HG03571 (cell line): ENCODE results near the gene GAK.

Experiments used
- ATAC-seq: cut with Tn5 transposase; IDR thresholded peaks from one replicate; pipeline ENCODE4 v1.9.1; 2021; ENCODE audit not compliant: unreplicated experiment

GAK gene

DNA sequence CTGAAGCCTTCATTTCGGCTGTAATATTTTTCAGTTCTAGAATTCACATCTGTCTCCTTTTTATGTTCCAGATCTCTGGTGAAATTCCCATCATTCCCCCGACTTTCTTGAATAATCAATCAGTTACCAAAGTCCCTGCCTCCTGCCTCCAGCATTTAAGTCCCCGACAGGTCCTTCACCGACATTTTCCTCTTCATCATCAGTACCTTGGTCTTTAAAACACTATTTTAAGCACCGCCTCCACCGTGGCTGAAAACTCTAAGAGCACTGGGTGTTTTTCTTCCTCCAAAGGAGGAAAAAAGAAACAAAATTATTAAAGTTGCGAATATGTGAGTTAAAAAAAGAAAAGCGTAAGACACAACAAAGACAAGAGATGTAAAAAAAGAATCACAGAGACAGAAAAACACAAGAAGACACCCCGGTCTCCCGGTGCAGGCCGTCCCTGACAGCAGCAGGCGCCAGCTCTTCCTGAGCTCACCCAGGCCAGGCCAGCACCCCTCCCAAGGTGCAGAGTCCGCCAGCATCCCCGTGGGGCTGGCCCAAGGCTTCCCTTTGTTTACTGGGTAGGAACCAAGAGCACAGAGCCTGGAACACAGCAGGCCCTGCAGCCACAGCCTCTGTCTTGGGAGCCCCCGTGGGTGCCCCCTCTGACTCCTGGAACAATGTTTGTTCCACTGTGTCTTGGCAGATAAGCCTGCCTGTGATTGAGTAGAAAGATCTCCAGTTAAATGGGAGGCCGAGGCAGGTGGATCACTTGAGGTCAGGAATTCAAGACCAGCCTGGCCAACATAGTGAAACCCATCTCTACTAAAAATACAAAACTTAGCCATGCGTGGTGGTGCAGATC, 56.9 kb downstream of the GAK start:
- no peak for ATAC-seq

- no peak for ATAC-seq
Measured at GRCh38 chr4:874056-874455, 58.1 kb downstream of the GAK start.

- ATAC-seq, result no peak
Measured at GRCh38 chr4:872241-872981, 59.7 kb downstream of the GAK start.

- ATAC-seq, result no peak
Measured at GRCh38 chr4:871484-871883, 60.6 kb downstream of the GAK start.

GRCh38 chr4:870951-871350, 61.2 kb downstream of the GAK start:
- no peak for ATAC-seq

DNA sequence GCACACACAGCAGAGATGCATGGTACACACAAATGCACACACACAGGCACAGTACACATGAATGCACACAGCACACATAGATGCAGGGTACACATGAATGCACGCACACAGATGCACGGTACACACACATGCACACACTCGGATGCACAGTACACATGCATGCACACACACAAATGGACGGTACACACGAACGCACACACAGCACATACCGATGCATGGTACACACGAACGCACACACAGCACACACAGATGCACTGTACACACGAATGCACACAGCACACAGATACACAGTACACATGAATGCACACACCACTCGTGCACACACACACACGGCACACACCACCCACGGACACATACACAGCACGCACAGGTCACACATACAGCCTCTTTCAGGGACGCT, 62.3 kb downstream of the GAK start:
- no peak for ATAC-seq

- ATAC-seq, result no peak
Measured at GRCh38 chr4:868421-868820, 63.7 kb downstream of the GAK start.

- no peak for ATAC-seq
Measured at GRCh38 chr4:867526-868250, 64.4 kb downstream of the GAK start.

DNA sequence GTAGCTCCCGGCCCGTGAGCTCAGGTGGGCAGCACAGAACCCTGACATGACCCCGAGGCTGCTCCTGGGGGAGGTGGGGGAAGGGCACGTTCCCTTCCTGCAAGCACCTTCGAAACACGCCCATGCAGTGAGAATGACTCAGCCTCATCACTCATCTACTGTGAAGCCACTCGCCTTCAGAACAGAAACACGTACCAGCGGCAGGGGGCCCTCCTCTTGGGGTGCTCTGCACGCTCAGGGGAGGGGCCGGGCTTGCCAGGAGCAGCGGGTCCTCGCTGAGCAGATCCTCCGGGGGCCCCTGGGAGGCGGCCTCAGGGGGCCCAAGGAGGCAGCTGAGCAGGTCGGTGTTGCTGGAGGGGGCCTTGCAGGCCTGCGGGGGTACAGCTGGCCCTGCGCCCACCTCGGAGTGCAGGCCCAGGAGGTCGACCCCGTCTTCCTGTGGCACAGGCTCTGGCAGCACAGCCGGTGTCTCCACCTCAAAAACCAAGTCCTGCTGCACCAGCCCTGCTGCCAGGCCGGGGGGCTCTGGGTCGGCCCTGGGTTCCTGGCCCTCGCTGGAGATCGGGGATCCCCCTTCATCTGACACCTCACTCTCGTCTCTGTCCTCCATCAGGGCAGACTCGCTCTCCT, 65.2 kb downstream of the GAK start:
- ATAC-seq, result no peak

DNA sequence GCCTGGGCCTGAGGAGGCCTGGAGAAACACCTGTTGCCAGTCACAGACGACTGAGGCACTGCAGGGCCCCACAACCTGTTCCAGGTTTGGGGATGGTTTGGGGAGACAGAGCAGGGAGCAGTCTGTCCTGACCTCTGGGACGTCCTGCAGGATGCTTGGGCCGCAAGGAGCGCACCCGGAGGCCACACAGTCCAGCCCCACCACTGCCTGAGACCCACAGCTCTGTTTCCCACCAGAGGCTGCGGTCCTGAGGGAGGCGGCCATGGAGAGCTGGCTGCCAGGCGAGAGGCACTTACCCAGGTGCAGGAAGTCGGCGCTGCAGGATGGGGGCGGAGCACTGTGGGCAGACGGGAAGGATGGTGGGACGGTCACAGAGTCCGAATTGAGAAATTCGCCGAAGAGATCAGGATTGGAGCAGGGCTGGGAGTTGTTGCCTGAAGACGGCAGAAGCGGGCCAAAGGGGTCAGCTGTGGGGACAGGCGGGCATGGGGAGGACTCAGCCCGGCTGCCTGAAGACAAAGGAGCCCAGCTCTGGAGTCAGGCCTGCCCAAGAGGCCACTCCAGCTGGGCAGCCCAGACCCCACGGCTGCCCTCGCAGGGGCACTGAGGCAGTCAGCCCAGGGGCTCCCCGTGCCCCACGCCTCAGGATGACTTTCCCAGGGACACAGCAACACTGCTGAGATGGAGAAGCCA, 65.9 kb downstream of the GAK start:
- no peak for ATAC-seq

DNA sequence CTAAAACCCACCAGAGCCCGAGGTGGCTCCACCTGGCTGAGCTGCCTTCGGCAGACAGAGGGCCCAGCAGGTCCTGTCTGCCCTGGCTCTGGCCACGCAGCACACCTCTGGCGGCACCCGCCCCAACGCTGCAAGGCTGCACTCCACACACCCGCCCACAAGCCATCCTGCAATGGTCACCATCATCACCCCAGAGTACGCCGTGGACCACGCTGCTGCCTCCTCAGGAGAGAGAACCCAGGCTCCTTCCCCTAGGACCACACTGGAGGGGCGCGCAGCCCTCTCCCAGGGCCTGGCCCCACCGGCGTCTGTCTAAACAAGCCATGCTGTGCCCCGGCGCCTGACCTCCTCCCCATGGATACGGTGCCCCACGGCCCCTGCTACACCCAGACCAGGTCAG, 66.5 kb downstream of the GAK start:
- ATAC-seq, result no peak

- no peak for ATAC-seq
Measured at GRCh38 chr4:865121-865465, 67.0 kb downstream of the GAK start.

GRCh38 chr4:864456-865120, 67.5 kb downstream of the GAK start:
- no peak for ATAC-seq

DNA sequence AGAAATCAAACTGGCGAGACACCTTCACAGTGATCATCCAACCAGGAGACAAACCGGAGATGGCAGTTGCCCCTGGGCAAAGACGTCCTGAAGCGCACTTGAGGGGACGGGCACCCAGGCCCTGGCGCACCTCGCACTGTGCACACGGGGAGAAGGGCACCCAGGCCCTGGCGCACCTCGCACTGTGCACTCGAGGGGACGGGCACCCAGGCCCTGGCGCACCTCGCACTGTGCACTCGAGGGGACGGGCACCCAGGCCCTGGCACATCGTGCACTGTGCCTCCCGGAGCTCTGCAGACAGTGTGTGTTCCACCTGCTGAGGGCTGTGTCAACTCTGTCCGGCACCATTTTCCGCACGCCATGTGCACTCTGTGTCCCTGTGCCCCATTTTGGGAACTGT, 71.6 kb downstream of the GAK start:
- ATAC-seq, result no peak

GRCh38 chr4:859496-859895, 72.6 kb downstream of the GAK start:
- no peak for ATAC-seq

DNA sequence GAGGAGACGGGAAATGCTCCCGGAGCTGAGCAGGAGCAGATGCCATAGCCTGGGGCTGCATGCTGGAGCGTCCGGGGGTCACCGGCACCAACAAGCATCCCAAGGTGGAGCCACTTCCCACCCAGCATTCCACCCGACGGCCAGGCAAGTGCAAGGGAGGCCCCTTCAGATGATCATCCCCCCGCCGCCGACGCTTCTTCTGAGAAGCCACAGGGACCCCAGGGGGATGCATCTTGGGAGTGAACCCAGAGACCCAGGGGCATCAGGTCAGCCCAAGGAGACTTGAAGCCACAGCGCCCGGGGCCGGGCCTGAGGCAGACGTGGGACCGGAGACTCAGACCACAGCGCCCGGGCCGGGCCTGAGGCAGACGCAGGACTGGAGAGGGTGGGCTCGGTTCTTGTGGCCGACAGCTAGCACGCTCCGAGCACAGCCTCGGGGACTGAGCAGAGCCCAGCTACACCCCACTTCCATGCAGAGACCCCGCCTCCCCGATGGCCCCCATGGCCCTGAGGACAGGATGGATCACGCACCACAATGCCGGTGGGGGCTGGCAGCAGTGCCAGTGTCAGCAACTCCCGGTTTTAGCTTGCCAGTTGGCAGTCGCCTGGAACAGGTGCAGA, 73.2 kb downstream of the GAK start:
- ATAC-seq, result no peak

- ATAC-seq, result no peak
Measured at GRCh38 chr4:858041-858481, 74.1 kb downstream of the GAK start.

- no peak for ATAC-seq
Measured at GRCh38 chr4:857461-857860, 74.7 kb downstream of the GAK start.

DNA sequence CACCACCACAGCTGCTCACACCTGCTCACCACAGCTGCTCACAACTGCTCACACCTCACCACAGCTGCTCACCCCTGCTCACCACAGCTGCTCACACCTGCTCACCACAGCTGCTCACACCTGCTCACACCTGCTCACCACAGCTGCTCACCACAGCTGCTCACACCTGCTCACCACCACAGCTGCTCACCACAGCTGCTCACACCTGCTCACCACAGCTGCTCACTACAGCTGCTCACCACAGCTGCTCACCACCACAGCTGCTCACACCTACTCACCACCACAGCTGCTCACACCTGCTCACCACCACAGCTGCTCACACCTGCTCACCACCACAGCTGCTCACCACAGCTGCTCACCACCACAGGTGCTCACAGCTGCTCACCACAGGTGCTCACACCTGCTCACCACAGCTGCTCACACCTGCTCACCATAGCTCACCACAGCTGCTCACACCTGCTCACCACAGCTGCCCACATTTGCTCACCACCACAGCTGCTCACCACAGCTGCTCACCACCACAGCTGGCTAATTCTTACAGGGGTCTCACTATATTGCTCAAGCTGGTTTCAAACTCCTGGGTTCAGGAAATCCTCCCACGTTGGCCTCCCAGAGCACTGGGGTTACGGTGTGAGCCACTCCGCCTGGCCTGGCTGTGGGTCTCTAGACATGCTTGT, 75.8 kb downstream of the GAK start:
- ATAC-seq, result no peak
